Muscle of leg (tissue), 11 donors: ENCODE data around the gene ST6GALNAC4. TPM values are rescaled to one million over a fixed set of nuclear protein-coding genes. Genes with fewer than 3 reads are reported as not detected.

Experiments used
- DNase-seq: peaks from one replicate; pipeline ENCODE4 v3.0.0; 2013
- H3K27ac ChIP-seq: one replicate; pipeline ENCODE4 v1.5.1; 2013; ENCODE audit warnings: mild to moderate bottlenecking, low read length, control low read depth
- H3K27me3 ChIP-seq: one replicate; pipeline ENCODE4 v1.6.1; 2013; ENCODE audit warnings: low read length; ENCODE audit not compliant: control insufficient read depth, insufficient read depth
- H3K36me3 ChIP-seq: one replicate; pipeline ENCODE4 v1.6.1; 2013; ENCODE audit warnings: low read length; ENCODE audit not compliant: control insufficient read depth, insufficient read depth
- H3K4me1 ChIP-seq: one replicate; pipeline ENCODE4 v1.6.1; 2013; ENCODE audit warnings: low read length; ENCODE audit not compliant: control insufficient read depth, insufficient read depth
- H3K4me3 ChIP-seq: one replicate; pipeline ENCODE4 v1.5.1; 2013; ENCODE audit warnings: low read length, control low read depth
- H3K9me3 ChIP-seq: replicated peaks from 2 replicates; pipeline ENCODE4 v1.6.1; 2013; ENCODE audit warnings: low read depth, low read length; ENCODE audit not compliant: control insufficient read depth
- WGBS: methylation state at CpG from one replicate; pipeline ENCODE4 v1.1.5; 2013; ENCODE audit warnings: missing lambda C conversion rate; ENCODE audit not compliant: insufficient coverage; 5-methylcytosine and 5-hydroxymethylcytosine counted together
- polyA plus RNA-seq, 8 donors: library from polyadenylated mRNA; unstranded; fragments of 120-200 nt; gene quantifications; one replicate each; pipeline versions ENCODE4 v1.2.1 to v1.2.3, GENCODE V29; 2013; ENCODE audit warnings: inconsistent platforms in 1 of 8, low replicate concordance in 1 of 8; ENCODE audit not compliant: insufficient read length in 8 of 8, insufficient read depth in 1 of 8
- total RNA-seq: library from RNA; stranded (reverse); fragments of 120-200 nt; gene quantifications from one replicate; pipeline ENCODE4 v1.2.4, GENCODE V29; 2013

Gene ST6GALNAC4
- total and polyA plus RNA-seq, 9 donors, result 21.0 to 41.0 (median 28.4) TPM

DNA sequence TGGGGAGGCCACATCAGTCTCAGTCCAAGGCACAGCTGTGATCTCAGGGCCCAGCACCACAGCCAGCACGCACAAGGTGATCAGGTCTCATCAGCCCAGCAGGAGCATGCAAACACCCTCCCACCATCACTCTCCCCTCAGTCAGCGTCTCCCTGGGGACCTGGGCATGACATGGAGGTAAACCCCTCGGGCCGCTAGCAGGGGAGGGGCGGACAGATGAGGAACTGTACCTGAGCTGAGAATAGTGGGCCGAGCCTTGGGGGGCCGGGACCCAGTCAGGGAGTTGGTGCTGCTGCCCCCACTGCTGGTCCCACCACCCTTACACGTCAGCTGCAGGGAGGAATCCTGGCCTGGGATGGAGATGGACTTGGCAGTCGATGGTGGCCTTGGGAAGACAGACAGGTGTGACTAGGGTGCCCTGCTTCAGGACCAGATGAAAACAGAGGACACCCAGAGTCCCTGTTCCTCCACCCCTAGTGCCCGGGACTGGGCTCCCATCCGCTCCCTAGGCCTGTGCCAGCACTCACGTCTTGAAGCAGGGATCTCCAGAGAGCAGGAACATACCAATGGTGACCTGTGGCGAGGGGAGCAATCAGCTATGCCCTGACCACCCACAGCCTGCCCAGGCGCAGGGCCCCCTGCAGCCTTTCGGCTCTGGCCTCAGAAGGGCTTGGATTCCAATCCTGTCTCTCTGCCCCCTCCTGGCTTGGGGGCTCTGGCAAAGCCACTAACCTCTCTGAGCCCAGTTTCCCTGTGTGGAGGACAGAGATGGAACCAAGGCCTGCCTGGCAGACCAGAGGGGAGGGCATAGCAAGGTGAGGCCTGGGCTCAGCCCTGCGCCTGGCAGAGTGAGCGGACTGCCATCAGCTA lies 31.2 kb upstream of the ST6GALNAC4 start:
- Histone ChIP-seq H3K4me3 (no peak overlapping the region), H3K4me1 (peaks cover 38% of the 10 kb centered on the region), H3K27me3 (no peaks in the 10 kb centered on the region), H3K36me3 (peaks cover 49% of the 10 kb centered on the region), H3K27ac (no peak overlapping the region), H3K9me3 (no peaks in the 10 kb centered on the region)
- 77% methylated on average over 11 of the region's 17 CpGs for WGBS
- DNase-seq, result no peak

DNA sequence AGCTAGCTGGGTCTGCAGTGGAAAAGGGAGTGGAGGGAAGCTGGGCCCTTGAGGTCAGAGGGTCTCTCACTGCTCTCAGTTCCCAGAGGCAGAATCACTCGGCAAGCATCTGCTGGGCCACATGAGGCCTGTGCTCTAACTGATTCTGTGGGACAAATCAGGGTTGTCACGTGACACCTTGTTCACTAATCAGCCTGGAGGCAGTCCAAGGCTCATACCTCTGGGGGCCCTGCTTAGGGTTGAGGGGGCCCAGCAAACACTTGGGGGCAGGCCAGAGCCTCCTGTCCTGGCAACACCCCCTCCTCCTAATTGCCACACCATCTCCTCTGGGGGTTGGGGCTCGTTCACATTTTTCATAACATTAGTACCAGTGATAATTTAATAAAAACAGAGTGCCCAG lies 29.9 kb upstream of the ST6GALNAC4 start:
- Histone ChIP-seq H3K9me3 (no peaks in the 10 kb centered on the region), H3K4me3 (no peak overlapping the region), H3K36me3 (peaks cover 60% of the 10 kb centered on the region), H3K27ac (no peak overlapping the region), H3K4me1 (peaks cover 52% of the 10 kb centered on the region), H3K27me3 (no peaks in the 10 kb centered on the region)
- DNase-seq, result no peak
- WGBS, result 39% methylated on average over 2 of the region's 3 CpGs

DNA sequence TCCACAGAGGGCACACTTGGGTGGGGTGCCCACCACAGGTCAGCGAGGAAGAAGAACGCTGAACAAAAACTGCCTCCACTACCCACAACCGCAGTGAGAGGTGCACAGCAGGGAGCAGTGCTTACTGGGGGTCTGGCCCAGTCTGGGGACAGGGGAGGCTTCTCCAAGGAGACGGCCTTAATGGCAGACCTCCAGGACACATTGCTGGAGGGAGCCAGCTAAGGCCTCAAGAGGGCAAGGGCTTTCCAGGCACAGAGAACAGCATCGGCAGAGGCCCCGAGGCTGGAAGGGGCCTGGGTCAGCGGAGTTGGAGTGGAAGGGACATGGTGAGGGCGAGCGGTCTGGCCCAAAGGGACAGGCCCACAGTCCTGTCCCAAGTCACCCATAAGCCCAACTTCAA lies 29.1 kb upstream of the ST6GALNAC4 start:
- DNase-seq, result no peak
- Histone ChIP-seq H3K4me3 (no peak overlapping the region), H3K27me3 (no peaks in the 10 kb centered on the region), H3K4me1 (peaks cover 52% of the 10 kb centered on the region), H3K27ac (no peak overlapping the region), H3K9me3 (no peaks in the 10 kb centered on the region), H3K36me3 (peaks cover 68% of the 10 kb centered on the region)
- 38% methylated on average over 4 of the region's 9 CpGs for WGBS

DNA sequence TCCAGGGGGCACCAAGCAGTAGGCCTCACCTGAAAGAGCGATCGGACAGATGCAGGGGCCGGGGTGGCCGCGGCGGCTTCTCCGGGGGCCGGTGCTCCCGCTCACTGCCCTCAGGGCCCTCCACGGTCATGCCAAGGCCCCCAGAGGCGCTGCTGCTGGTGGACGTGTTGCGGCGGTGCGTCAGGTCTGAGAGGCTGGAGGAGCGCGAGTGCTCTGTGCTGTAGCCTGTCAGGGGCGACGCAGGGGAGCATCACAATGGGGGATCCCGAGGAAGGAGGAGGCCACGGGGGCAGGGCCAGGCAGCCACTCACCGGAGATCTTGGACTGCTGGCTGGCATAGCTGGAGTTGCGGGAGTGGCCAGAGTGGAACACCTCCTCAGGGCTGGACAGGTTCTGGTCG lies 28.5 kb upstream of the ST6GALNAC4 start:
- no peak for DNase-seq
- no peaks in the 10 kb centered on the region for H3K9me3 ChIP-seq
- peaks cover 47% of the 10 kb centered on the region for H3K4me1 ChIP-seq
- no peaks in the 10 kb centered on the region for H3K27me3 ChIP-seq
- no peak overlapping the region for H3K4me3 ChIP-seq
- H3K36me3 ChIP-seq, result peaks cover 68% of the 10 kb centered on the region
- H3K27ac ChIP-seq, result no peak overlapping the region
- 90% methylated on average over 24 of the region's 24 CpGs for WGBS

- peaks cover 68% of the 10 kb centered on the region for H3K36me3 ChIP-seq
- peaks cover 43% of the 10 kb centered on the region for H3K4me1 ChIP-seq
- no peaks in the 10 kb centered on the region for H3K27me3 ChIP-seq
- H3K9me3 ChIP-seq, result no peaks in the 10 kb centered on the region
- DNase-seq, result no peak
- WGBS, result 94% methylated on average over 36 of the region's 38 CpGs
- no peak overlapping the region for H3K4me3 ChIP-seq
- no peak overlapping the region for H3K27ac ChIP-seq
Observed at GRCh38 chr9:127944586-127945218, 27.9 kb upstream of the ST6GALNAC4 start.

- Histone ChIP-seq H3K27me3 (no peaks in the 10 kb centered on the region), H3K4me1 (peaks cover 38% of the 10 kb centered on the region)
Observed at GRCh38 chr9:127943731-127944144, 26.9 kb upstream of the ST6GALNAC4 start.

DNA sequence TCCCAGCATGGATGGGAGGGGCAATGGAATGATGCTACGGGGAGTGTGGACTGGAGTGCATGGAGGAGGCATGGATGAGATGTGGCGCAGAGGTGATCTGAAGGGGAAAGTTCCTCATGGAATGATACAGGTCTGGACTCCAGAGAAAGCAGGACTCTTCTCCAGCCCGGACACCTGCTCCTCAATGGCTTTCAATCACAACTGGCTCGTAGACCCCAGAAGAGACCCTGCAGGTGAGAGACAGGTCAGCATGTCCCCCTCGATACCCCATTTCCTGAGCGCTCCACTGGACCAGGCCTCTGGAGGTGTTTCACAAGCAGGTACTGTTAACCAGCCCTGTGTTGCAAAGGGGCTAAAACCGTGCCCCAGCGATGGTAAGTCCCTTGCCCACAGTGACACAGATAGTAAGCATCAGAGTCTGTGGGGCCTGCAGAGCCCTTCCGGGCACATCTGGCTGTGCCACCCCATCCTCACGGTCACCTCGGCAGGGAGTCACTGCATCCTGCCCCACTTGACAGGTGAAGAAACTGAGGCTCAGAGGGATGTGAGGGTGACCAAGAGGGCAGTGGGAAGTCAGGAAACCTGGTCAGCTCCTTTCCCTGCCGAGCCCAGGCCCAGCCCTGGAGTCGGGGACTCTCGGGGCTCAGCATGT lies 26.3 kb upstream of the ST6GALNAC4 start:
- Histone ChIP-seq H3K9me3 (no peaks in the 10 kb centered on the region), H3K36me3 (peaks cover 63% of the 10 kb centered on the region), H3K4me1 (peaks cover 42% of the 10 kb centered on the region), H3K27me3 (no peaks in the 10 kb centered on the region), H3K27ac (no peak overlapping the region), H3K4me3 (no peak overlapping the region)
- DNase-seq, result no peak
- 79% methylated on average over 9 of the region's 14 CpGs for WGBS

More at GRCh38 chr9:127943731-127944144, 26.9 kb upstream of the ST6GALNAC4 start:
- Histone ChIP-seq H3K9me3 (no peaks in the 10 kb centered on the region), H3K4me3 (no peak overlapping the region), H3K27ac (no peak overlapping the region), H3K36me3 (peaks cover 63% of the 10 kb centered on the region)
- DNase-seq, result peak; percentile 82
- 39% methylated on average over 9 of the region's 13 CpGs for WGBS

GRCh38 chr9:127942216-127943010 lies 25.6 kb upstream of the ST6GALNAC4 start:
- 55% methylated on average over 17 of the region's 18 CpGs for WGBS
- peaks cover 47% of the 10 kb centered on the region for H3K4me1 ChIP-seq

GRCh38 chr9:127941961-127942215 lies 25.0 kb upstream of the ST6GALNAC4 start:
- H3K4me1 ChIP-seq, result peaks cover 50% of the 10 kb centered on the region
- H3K4me3 ChIP-seq, result no peak overlapping the region
- WGBS, result 79% methylated on average over 2 of the region's 3 CpGs
- no peaks in the 10 kb centered on the region for H3K9me3 ChIP-seq
- no peak overlapping the region for H3K27ac ChIP-seq
- H3K36me3 ChIP-seq, result peaks cover 58% of the 10 kb centered on the region
- H3K27me3 ChIP-seq, result no peaks in the 10 kb centered on the region
- no peak for DNase-seq

More at GRCh38 chr9:127942216-127943010, 25.6 kb upstream of the ST6GALNAC4 start:
- DNase-seq, result peak; percentile 69
- Histone ChIP-seq H3K9me3 (no peaks in the 10 kb centered on the region), H3K27ac (peak overlapping the region; percentile 38), H3K27me3 (no peaks in the 10 kb centered on the region), H3K4me3 (no peak overlapping the region), H3K36me3 (peaks cover 58% of the 10 kb centered on the region)
